IMR-90 (cell line): ENCODE measurements around the gene ULBP1. TPM values are rescaled to one million over a fixed set of nuclear protein-coding genes. Genes with fewer than 3 reads are reported as not detected.

Experiments used
- ATAC-seq: fragments of 200-7000 bp; cut with Tn5 transposase; 2 replicates; pipeline ENCODE4 v1.9.1; 2020; ENCODE audit warnings: low read depth, mild to moderate bottlenecking, moderate library complexity
- BruUV-seq: library from RNA; stranded (reverse); fragments of 400-500 nt; replicated peaks from 2 replicates; lab custom pipeline; 2021; lab: Mats Ljungman, UMichigan
- CTCF ChIA-PET: fragments of 300-600 bp; formaldehyde crosslinking; extraction: SDS; loops from one replicate; lab custom pipeline; 2021; ENCODE audit warnings: antibody characterized with exemption; lab: Yijun Ruan, JAX
- POLR2A ChIA-PET: fragments of 300-600 bp; sonication (Branson Sonifier 250); formaldehyde crosslinking; loops from one replicate; lab custom pipeline; 2022; ENCODE audit warnings: antibody characterized with exemption; ENCODE audit not compliant: unreplicated experiment; lab: Charles Lee
- DNase-seq: peaks from one replicate; pipeline ENCODE4 v3.0.0; 2013
- H2AFZ ChIP-seq: replicated peaks from 2 replicates; pipeline ENCODE3; 2013; ENCODE audit warnings: low read length, mild to moderate bottlenecking; ENCODE audit not compliant: poor library complexity
- H2AK5ac ChIP-seq: 2 replicates; pipeline ENCODE4 v1.6.1; 2013; ENCODE audit warnings: low read depth, low read length, inconsistent platforms
- H2AK9ac ChIP-seq: replicated peaks from 2 replicates; pipeline ENCODE3; 2013; ENCODE audit warnings: mild to moderate bottlenecking, low read depth, low read length, moderate library complexity; ENCODE audit not compliant: poor library complexity
- H2BK120ac ChIP-seq: 2 replicates; pipeline ENCODE4 v1.6.1; 2013; ENCODE audit warnings: low read depth, low read length, inconsistent platforms
- H2BK15ac ChIP-seq: 3 replicates; pipeline ENCODE4 v1.6.1; 2013; ENCODE audit warnings: low read depth, low read length, inconsistent platforms
- H2BK20ac ChIP-seq: 2 replicates; pipeline ENCODE4 v1.6.1; 2013; ENCODE audit warnings: low read depth, mild to moderate bottlenecking, inconsistent platforms, low read length, moderate library complexity
- H2BK5ac ChIP-seq: 2 replicates; pipeline ENCODE4 v1.6.1; 2013; ENCODE audit warnings: mild to moderate bottlenecking, low read depth, low read length, inconsistent platforms; ENCODE audit not compliant: poor library complexity, severe bottlenecking
- H3K14ac ChIP-seq: replicated peaks from 2 replicates; pipeline ENCODE4 v1.6.1; 2013; ENCODE audit warnings: low read depth, low read length, inconsistent platforms
- H3K18ac ChIP-seq: 2 replicates; pipeline ENCODE4 v1.6.1; 2013; ENCODE audit warnings: low read depth, low read length, control low read depth
- H3K23ac ChIP-seq: 2 replicates; pipeline ENCODE4 v1.6.1; 2013; ENCODE audit warnings: low read depth, low read length, inconsistent platforms
- H3K27ac ChIP-seq: 2 replicates; pipeline ENCODE4 v1.5.1; 2013; ENCODE audit warnings: mild to moderate bottlenecking, control low read depth, low read length; ENCODE audit not compliant: insufficient read depth
- H3K27me3 ChIP-seq: 2 replicates; pipeline ENCODE4 v1.6.1; 2013; ENCODE audit warnings: low read length; ENCODE audit not compliant: control insufficient read depth, insufficient read depth
- H3K36me3 ChIP-seq: 2 replicates; pipeline ENCODE4 v1.6.1; 2013; ENCODE audit warnings: low read length, mixed read lengths; ENCODE audit not compliant: control insufficient read depth, insufficient read depth
- H3K4ac ChIP-seq: 2 replicates; pipeline ENCODE4 v1.6.1; 2013; ENCODE audit warnings: low read depth, low read length, inconsistent platforms
- H3K4me1 ChIP-seq: 2 replicates; pipeline ENCODE4 v1.6.1; 2013; ENCODE audit warnings: low read length, mixed read lengths; ENCODE audit not compliant: control insufficient read depth, insufficient read depth
- H3K4me2 ChIP-seq: 2 replicates; pipeline ENCODE4 v1.6.1; 2013; ENCODE audit warnings: low read depth, mild to moderate bottlenecking, control low read depth, low read length, moderate library complexity
- H3K4me3 ChIP-seq: 2 replicates; pipeline ENCODE4 v1.5.1; 2013; ENCODE audit warnings: low read depth, mild to moderate bottlenecking, control low read depth, low read length, moderate library complexity; ENCODE audit not compliant: insufficient read depth
- H3K56ac ChIP-seq: 2 replicates; pipeline ENCODE4 v1.6.1; 2013; ENCODE audit warnings: low read length, inconsistent platforms; ENCODE audit not compliant: insufficient read depth; ENCODE audit errors: extremely low read depth
- H3K79me1 ChIP-seq, 2 experiments: 2 replicates each; pipeline ENCODE4 v1.6.1; 2013; ENCODE audit warnings: low read length in 2 of 2, inconsistent platforms in 1 of 2, low read depth in 1 of 2
- H3K9ac ChIP-seq: 2 replicates; pipeline ENCODE4 v1.6.1; 2013; ENCODE audit warnings: low read depth, low read length, control low read depth
- H3K9me1 ChIP-seq: 2 replicates; pipeline ENCODE4 v1.6.1; 2013; ENCODE audit warnings: low read length, inconsistent platforms; ENCODE audit not compliant: insufficient read depth
- H3K9me3 ChIP-seq: 2 replicates; pipeline ENCODE4 v1.6.1; 2013; ENCODE audit warnings: low read length; ENCODE audit not compliant: control insufficient read depth, insufficient read depth
- H4K20me1 ChIP-seq: 2 replicates; pipeline ENCODE4 v1.6.1; 2013; ENCODE audit warnings: low read length, inconsistent platforms; ENCODE audit not compliant: insufficient read depth
- H4K5ac ChIP-seq: 2 replicates; pipeline ENCODE4 v1.6.1; 2013; ENCODE audit warnings: mild to moderate bottlenecking, low read depth, low read length, control low read depth
- H4K8ac ChIP-seq, 2 experiments: 2 replicates each; pipeline ENCODE4 v1.6.1; 2013; ENCODE audit warnings: low read depth in 2 of 2, low read length in 2 of 2, control low read depth in 1 of 2, inconsistent platforms in 1 of 2
- H4K91ac ChIP-seq: 2 replicates; pipeline ENCODE4 v1.6.1; 2013; ENCODE audit warnings: low read depth, low read length, inconsistent platforms; ENCODE audit not compliant: insufficient read depth
- BHLHE40 ChIP-seq: fragments of 150-350 bp; IDR thresholded peaks from 2 replicates; pipeline ENCODE4 v1.6.1; 2016; ENCODE audit warnings: mild to moderate bottlenecking, low read depth, low read length
- CEBPB ChIP-seq: IDR thresholded peaks from 2 replicates; pipeline ENCODE4 v1.6.1; 2012; ENCODE audit warnings: low read depth, low read length, improper control_type of control experiment
- CHD1 ChIP-seq: IDR thresholded peaks from 2 replicates; pipeline ENCODE4 v1.6.1; 2012; ENCODE audit warnings: low read depth, low read length, improper control_type of control experiment
- FOS ChIP-seq: fragments of 150-350 bp; IDR thresholded peaks from 2 replicates; pipeline ENCODE4 v1.6.1; 2016; ENCODE audit warnings: low read depth, low read length
- MAFK ChIP-seq: IDR thresholded peaks from 2 replicates; pipeline ENCODE4 v1.6.1; 2012; ENCODE audit warnings: low read depth, low read length, improper control_type of control experiment
- MAZ ChIP-seq: IDR thresholded peaks from 2 replicates; pipeline ENCODE4 v1.6.1; 2012; ENCODE audit warnings: low read depth, mild to moderate bottlenecking, low read length, improper control_type of control experiment, moderate library complexity, borderline replicate concordance
- NFE2L2 ChIP-seq: fragments of 150-350 bp; IDR thresholded peaks from 2 replicates; pipeline ENCODE4 v1.6.1; 2016; ENCODE audit warnings: low read depth, mild to moderate bottlenecking, low read length
- POLR2A ChIP-seq: IDR thresholded peaks from 2 replicates; pipeline ENCODE4 v1.6.1; 2012; ENCODE audit warnings: mild to moderate bottlenecking, low read depth, low read length
- RAD21 ChIP-seq: IDR thresholded peaks from 2 replicates; pipeline ENCODE4 v1.6.1; 2012; ENCODE audit warnings: low read length, improper control_type of control experiment
- RFX5 ChIP-seq: IDR thresholded peaks from 2 replicates; pipeline ENCODE4 v1.8.0; 2012; ENCODE audit warnings: low read depth, mild to moderate bottlenecking, low read length, moderate library complexity
- WGBS, 2 experiments: methylation state at CpG; one replicate each; pipeline versions ENCODE4 v1.1.5 to v1.1.7; 2013; ENCODE audit warnings: missing lambda C conversion rate in 2 of 2; ENCODE audit not compliant: insufficient read length in 1 of 2; ENCODE audit errors: extremely low coverage in 2 of 2; 5-methylcytosine and 5-hydroxymethylcytosine counted together
- dilution Hi-C: fragments of 300-500 bp; cut with HindIII; formaldehyde crosslinking; loops from one replicate; pipeline ENCODE4 v1.14.3; 2018; ENCODE audit warnings: low sequenced_read_pairs; ENCODE audit not compliant: unreplicated experiment
- in situ Hi-C: fragments of 300-500 bp; cut with MboI; formaldehyde crosslinking; loops from 3 replicates; pipeline ENCODE4 v1.14.3; 2019; ENCODE audit warnings: low sequenced_read_pairs, inconsistent platforms, mixed read lengths
- intact Hi-C: fragments of 100-400 bp; cut with micrococcal nuclease; formaldehyde crosslinking; loops from 2 replicates; pipeline ENCODE4 v1.10.0; 2022
- polyA plus RNA-seq, 3 experiments: library from polyadenylated mRNA; depleted of rRNA; stranded (reverse); fragments of >200 nt; gene quantifications; 2 replicates each; pipeline ENCODE4 v1.2.3, GENCODE V29; 2012; ENCODE audit warnings: low replicate concordance in 1 of 3
- total RNA-seq: library from RNA; depleted of rRNA; stranded (reverse); fragments of >200 nt; gene quantifications from 2 replicates; pipeline ENCODE4 v1.2.3, GENCODE V29; 2012
- TF ChIP-seq, protein P1 (sequence below): fragments of 150-350 bp; IDR thresholded peaks from 2 replicates; pipeline ENCODE4 v1.6.1; 2016; ENCODE audit warnings: low read depth, mild to moderate bottlenecking, low read length, moderate library complexity, borderline replicate concordance

The ULBP1 gene
- total and polyA plus RNA-seq, 2 of the 4 experiments (the other 2 are of a cell fraction): 0.18 to 0.87 TPM

DNA sequence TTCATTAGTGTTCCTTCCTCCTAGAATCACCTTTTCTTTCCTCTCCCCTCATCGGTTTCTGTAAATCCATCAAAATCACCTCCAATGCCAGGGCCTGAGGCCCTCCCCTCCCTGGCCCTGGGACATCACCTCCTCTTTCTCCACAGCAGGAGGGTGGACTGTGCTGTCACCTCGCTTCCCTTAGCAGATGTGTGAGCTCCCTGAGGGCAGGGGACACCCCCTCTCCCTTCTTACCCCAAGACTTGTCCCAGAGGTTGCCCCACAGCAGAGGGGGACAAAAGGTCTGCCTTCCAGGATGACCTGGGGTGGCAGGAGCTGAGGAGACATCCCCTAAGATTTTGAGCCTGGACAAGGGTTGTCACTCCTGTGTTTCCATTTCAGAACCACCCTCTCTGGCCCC is 5.9 kb downstream of the ULBP1 start:
- no peaks in the 10 kb centered on the region; the same call in 1 of the 2 replicates for H3K4me1 ChIP-seq
- DNase-seq (no peak), ATAC-seq (no peak)
- no peak overlapping the region for H3K4ac ChIP-seq
- no peak overlapping the region for H2AK5ac ChIP-seq
- H3K14ac ChIP-seq: no peak overlapping the region
- no peak overlapping the region for H2BK120ac ChIP-seq
- no peak overlapping the region for H2BK20ac ChIP-seq
- no peak overlapping the region for H4K5ac ChIP-seq
- no peak overlapping the region for H3K23ac ChIP-seq
- no peaks in the 10 kb centered on the region for H3K79me1 ChIP-seq
- H4K91ac ChIP-seq: no peak overlapping the region
- H3K36me3 ChIP-seq: no peaks in the 10 kb centered on the region
- ChIA-PET CTCF (no interaction called here), POLR2A (no interaction called here)
- no TSS peak for BruUV-seq
- no peak overlapping the region for H2AFZ ChIP-seq
- no peak overlapping the region for H3K4me3 ChIP-seq
- H3K18ac ChIP-seq: no peak overlapping the region
- in situ Hi-C loops: no loop called here
- no peak overlapping the region for H3K56ac ChIP-seq
- H3K27ac ChIP-seq: no peak overlapping the region
- no peak overlapping the region for H2BK15ac ChIP-seq
- H3K9me3 ChIP-seq: no peaks in the 10 kb centered on the region; the same call in 1 of the 2 replicates
- intact Hi-C loops: no loop called here
- no peaks in the 10 kb centered on the region; the same call in 1 of the 2 replicates for H4K20me1 ChIP-seq
- TF ChIP-seq POLR2A (no peak), CHD1 (no peak), BHLHE40 (no peak), RFX5 (no peak), CEBPB (no peak), FOS (no peak), MAZ (no peak), RAD21 (no peak), NFE2L2 (no peak), MAFK (no peak)
- TF ChIP-seq, protein P1, sequence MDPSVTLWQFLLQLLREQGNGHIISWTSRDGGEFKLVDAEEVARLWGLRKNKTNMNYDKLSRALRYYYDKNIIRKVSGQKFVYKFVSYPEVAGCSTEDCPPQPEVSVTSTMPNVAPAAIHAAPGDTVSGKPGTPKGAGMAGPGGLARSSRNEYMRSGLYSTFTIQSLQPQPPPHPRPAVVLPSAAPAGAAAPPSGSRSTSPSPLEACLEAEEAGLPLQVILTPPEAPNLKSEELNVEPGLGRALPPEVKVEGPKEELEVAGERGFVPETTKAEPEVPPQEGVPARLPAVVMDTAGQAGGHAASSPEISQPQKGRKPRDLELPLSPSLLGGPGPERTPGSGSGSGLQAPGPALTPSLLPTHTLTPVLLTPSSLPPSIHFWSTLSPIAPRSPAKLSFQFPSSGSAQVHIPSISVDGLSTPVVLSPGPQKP: no peak
- no peak overlapping the region for H2AK9ac ChIP-seq
- H3K9ac ChIP-seq: no peak overlapping the region
- no peak overlapping the region for H3K4me2 ChIP-seq
- no CpG with 5 or more reads among the region's 2 CpGs for WGBS, 2 experiments
- no peak overlapping the region for H2BK5ac ChIP-seq
- dilution Hi-C loops: no loop called here
- H4K8ac ChIP-seq: no peak overlapping the region
- H3K27me3 ChIP-seq: peaks cover 69% of the 10 kb centered on the region
- no peaks in the 10 kb centered on the region for H3K9me1 ChIP-seq
